Adipocyte (in vitro differentiated cells): Measurements from ENCODE around the gene CARS1.

ENCODE experiments used
- DNase-seq: peaks from one replicate; pipeline ENCODE4 v3.0.0-alpha.2; 2015; ENCODE audit warnings: low read depth
- H3K27me3 ChIP-seq: replicated peaks from 2 replicates; pipeline ENCODE4 v1.7.0; 2013; ENCODE audit warnings: mild to moderate bottlenecking, low read length, moderate library complexity; ENCODE audit not compliant: control insufficient read depth, insufficient read depth
- H3K36me3 ChIP-seq: 2 replicates; pipeline ENCODE4 v1.7.0; 2013; ENCODE audit warnings: low read length, mild to moderate bottlenecking, moderate library complexity; ENCODE audit not compliant: control insufficient read depth, insufficient read depth, severe bottlenecking
- H3K4me1 ChIP-seq: 2 replicates; pipeline ENCODE4 v1.7.0; 2013; ENCODE audit warnings: mild to moderate bottlenecking, low read length, moderate library complexity; ENCODE audit not compliant: control insufficient read depth, insufficient read depth
- H3K4me3 ChIP-seq: 2 replicates; pipeline ENCODE4 v1.7.0; 2013; ENCODE audit warnings: mild to moderate bottlenecking, low read length, moderate library complexity
- H3K9ac ChIP-seq: 2 replicates; pipeline ENCODE4 v1.7.0; 2013; ENCODE audit warnings: mild to moderate bottlenecking, low read length, moderate library complexity
- H3K9me3 ChIP-seq: 2 replicates; pipeline ENCODE4 v1.7.0; 2013; ENCODE audit warnings: mild to moderate bottlenecking, low read length, moderate library complexity; ENCODE audit not compliant: control insufficient read depth

The CARS1 gene

DNA sequence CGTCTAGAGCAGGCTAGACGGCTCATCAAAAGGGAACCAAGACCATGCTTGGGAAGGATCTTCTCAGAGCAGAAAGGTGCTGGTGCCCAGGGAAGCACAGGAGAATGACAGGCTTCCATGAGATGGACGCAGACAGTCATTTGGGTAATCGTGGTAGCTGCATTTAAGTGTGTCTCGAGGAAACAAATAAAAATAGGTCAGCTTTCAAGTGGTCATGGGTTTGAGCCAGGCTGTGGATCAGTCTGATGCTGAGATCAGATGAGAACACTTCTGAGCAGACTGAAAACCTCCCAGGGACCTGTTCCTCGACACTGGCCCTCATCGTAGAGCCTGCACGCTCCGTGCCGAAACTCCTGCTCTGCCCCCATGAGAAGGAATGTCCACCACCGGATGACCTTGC lies 4.7 kb downstream of the CARS1 start:
- Histone ChIP-seq H3K36me3 (peaks cover 29% of the 10 kb centered on the region), H3K9ac (no peak overlapping the region), H3K27me3 (no peaks in the 10 kb centered on the region), H3K4me1 (peaks cover 60% of the 10 kb centered on the region), H3K4me3 (no peak overlapping the region), H3K9me3 (no peaks in the 10 kb centered on the region)
- no peak for DNase-seq

DNA sequence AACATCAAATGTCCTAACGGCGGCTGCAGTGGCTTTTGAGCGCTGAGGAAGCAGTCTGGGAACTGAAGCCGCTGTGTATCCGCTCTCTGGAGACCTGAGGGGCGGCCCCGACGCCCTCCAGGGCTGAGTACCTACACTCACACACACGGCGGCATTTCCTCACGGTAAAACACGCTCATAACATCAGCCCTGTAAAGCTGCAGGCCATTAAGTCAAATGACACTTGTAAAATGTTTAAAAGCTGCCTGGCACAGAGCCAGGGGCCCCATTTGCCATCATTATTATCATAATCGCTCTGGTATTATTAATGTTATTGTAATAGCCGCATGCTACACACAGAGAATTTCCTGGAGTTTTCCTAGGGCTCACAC lies 5.1 kb downstream of the CARS1 start:
- Histone ChIP-seq H3K9me3 (no peaks in the 10 kb centered on the region), H3K9ac (peak overlapping the region; percentile 44), H3K4me3 (no peak overlapping the region), H3K36me3 (peaks cover 33% of the 10 kb centered on the region), H3K4me1 (peaks cover 59% of the 10 kb centered on the region), H3K27me3 (no peaks in the 10 kb centered on the region)
- no peak for DNase-seq

DNA sequence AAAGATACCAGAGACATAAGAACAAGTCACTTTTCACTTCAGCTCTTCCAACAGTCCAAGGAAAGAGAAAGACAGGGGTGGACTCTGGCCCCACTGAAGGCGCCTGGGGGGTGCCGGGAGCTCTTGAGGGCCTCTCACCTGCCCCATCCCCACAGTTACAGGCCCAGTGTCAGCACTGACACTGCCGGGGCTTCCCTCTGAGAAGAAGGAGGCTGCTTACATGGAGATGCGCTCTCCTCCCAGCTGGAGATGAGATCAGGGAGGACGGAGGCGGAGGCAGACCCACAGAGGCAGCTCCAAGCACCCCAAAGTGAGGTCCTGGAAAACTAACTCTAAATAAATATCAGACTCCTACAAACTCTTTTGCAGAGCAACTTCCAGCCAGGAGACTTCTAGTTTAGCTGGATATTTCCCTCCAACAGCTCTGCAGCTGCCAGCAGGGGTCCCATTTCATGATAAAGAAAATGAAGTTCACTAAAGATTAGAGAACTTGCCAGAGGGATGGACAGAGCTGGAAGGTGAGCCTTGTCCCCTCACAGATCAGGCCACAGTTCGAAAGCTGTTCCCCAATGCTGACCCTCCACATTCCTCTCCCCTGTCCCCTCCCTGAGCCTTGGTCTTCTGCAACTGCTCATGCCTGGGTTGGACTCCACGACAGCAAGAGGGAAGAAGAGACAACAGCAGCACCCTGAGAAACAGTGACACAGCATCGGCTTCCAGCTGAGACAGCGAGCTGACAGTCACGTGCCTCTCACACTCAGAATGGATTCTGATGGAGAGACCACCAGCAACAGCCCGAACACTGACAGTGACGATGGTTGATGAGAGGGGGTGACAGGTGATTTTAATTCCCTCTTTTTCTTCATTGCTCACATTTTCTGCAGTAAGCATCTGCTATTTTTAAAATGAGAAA lies 5.8 kb downstream of the CARS1 start:
- Histone ChIP-seq H3K36me3 (peaks cover 36% of the 10 kb centered on the region), H3K4me3 (no peak overlapping the region), H3K27me3 (no peaks in the 10 kb centered on the region), H3K9ac (peak overlapping the region; percentile 48), H3K9me3 (no peaks in the 10 kb centered on the region), H3K4me1 (peaks cover 59% of the 10 kb centered on the region)
- DNase-seq: no peak

- DNase-seq: no peak
- Histone ChIP-seq H3K27me3 (no peaks in the 10 kb centered on the region), H3K4me1 (peaks cover 52% of the 10 kb centered on the region), H3K36me3 (peaks cover 45% of the 10 kb centered on the region), H3K9ac (peak overlapping the region; percentile 48), H3K9me3 (no peaks in the 10 kb centered on the region), H3K4me3 (no peak overlapping the region)
These were observed 6.6 kb downstream of the CARS1 start for GRCh38 chr11:3050386-3051195.

GRCh38 chr11:3049430-3050243 lies 7.6 kb downstream of the CARS1 start:
- peak overlapping the region; percentile 48 for H3K9ac ChIP-seq
- H3K9me3 ChIP-seq: no peaks in the 10 kb centered on the region
- no peaks in the 10 kb centered on the region for H3K27me3 ChIP-seq
- peak; percentile 96 for DNase-seq
- H3K4me1 ChIP-seq: peaks cover 51% of the 10 kb centered on the region
- peaks cover 51% of the 10 kb centered on the region for H3K36me3 ChIP-seq
- H3K4me3 ChIP-seq: peak overlapping the region; percentile 48

DNA sequence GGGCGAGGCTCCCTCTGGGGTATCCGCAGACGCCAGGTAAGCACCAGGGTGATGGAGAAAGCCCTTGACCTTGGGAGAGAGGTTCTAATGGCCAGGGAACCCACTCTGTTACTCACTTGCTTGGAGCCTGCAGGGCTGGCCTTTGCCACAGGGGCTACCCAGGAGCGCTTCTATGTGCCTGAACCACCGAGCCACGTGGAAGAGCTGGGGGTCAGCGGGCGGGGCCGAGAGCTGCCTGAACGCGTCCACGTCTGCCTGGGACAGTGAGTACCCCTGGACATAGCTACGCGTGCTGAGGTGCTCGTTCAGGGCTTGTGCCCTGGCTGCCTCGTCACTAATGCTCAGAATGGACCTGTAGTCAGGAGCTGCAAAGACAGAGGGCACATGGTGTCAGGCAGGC lies 9.6 kb downstream of the CARS1 start:
- H3K27me3 ChIP-seq: no peaks in the 10 kb centered on the region
- H3K4me3 ChIP-seq: no peak overlapping the region
- H3K9me3 ChIP-seq: no peaks in the 10 kb centered on the region
- H3K9ac ChIP-seq: no peak overlapping the region
- H3K36me3 ChIP-seq: peaks cover 39% of the 10 kb centered on the region
- no peak for DNase-seq
- peaks cover 63% of the 10 kb centered on the region for H3K4me1 ChIP-seq

GRCh38 chr11:3046641-3047040 lies 10.6 kb downstream of the CARS1 start:
- no peak for DNase-seq
- no peak overlapping the region for H3K9ac ChIP-seq
- H3K27me3 ChIP-seq: no peaks in the 10 kb centered on the region
- H3K4me1 ChIP-seq: peaks cover 68% of the 10 kb centered on the region
- H3K9me3 ChIP-seq: no peaks in the 10 kb centered on the region
- H3K4me3 ChIP-seq: no peak overlapping the region
- H3K36me3 ChIP-seq: peaks cover 34% of the 10 kb centered on the region

DNA sequence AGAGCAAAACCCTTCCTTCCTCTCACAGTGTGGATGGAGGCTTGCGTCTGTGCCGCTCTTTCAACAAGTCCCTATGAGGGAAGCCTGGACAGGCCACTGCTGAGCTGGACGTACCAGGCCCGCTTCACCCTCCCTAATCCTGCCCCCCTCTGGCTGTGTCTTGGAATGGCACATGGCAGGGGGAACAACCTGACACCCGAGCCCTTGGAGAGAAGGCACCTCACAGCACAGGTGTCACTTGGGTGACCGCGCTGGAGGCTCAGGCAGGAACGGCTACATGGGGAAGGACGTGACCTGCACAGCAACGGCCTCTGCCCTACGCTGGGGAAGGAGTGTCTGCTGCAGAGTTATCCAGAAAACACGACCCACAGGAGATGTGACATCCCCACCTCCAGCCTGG lies 11.0 kb downstream of the CARS1 start:
- Histone ChIP-seq H3K9me3 (no peaks in the 10 kb centered on the region), H3K9ac (no peak overlapping the region), H3K36me3 (peaks cover 38% of the 10 kb centered on the region), H3K27me3 (no peaks in the 10 kb centered on the region), H3K4me3 (no peak overlapping the region), H3K4me1 (peaks cover 66% of the 10 kb centered on the region)
- DNase-seq: no peak

DNA sequence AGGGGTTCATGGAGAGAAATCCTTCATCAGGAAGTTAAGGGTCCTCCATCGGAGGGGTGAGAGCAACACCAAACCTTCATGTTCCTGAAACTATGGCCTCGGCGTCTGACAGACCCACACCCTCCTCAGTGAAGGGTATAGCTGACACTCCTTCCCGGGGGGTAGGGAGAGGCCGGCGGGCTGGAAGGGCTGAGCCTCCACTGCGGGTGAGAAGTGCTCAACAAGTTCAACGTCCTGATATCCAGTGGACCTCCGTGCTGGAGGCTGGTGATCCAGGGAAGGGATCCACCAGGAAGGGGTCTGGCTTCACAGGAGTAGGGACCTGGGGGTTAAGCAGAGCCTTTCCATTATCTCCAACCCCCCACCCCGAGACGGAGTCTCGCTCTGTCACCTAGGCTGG lies 12.3 kb downstream of the CARS1 start:
- H3K27me3 ChIP-seq: no peaks in the 10 kb centered on the region
- H3K9ac ChIP-seq: peak overlapping the region; percentile 33
- H3K4me3 ChIP-seq: no peak overlapping the region
- H3K9me3 ChIP-seq: no peaks in the 10 kb centered on the region
- H3K4me1 ChIP-seq: peaks cover 54% of the 10 kb centered on the region
- peaks cover 50% of the 10 kb centered on the region for H3K36me3 ChIP-seq
- DNase-seq: no peak

GRCh38 chr11:3044004-3044403 lies 13.2 kb downstream of the CARS1 start:
- Histone ChIP-seq H3K4me3 (no peak overlapping the region), H3K4me1 (peaks cover 46% of the 10 kb centered on the region), H3K9ac (peak overlapping the region; percentile 71), H3K9me3 (no peaks in the 10 kb centered on the region), H3K27me3 (no peaks in the 10 kb centered on the region), H3K36me3 (peaks cover 59% of the 10 kb centered on the region)
- DNase-seq: no peak
